ENCODE measurements around the gene VEPH1.

VEPH1 gene

DNA sequence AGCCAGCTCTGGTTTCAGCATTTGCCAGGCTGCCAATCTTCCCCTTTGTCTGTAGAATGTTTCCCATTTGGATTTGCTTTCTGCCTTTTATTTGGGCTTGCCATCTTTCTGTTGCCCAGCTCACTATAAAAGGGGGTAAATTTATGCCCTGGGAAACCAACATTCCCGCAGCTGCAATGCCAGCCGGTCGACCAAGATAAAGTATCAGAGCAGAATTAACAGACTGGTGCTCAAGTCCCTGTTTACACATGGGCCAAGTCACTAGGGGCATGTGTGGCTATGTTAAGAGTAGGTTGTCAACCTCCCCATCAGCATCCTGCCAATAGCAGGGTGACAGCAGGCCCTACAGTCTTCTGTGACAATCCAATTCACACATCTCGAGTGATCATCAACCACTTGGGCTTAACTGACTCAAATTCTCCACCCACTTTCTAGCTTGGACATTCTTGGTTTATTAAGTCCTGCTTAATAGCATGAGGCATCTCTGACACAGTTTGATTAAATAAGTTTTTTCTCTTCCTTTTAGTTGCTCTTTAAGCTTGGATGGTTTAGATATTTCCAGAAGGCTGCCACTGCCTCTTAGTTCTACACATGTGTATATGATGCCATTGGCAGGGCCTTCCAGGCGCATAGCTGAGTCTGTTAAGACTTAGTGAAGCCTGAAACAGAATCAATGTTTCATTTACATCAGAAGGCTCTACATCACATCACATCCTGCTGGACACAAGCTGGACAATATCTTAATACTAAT lies 24.1 kb upstream of the VEPH1 start:
- in situ Hi-C loops (cut with HindIII; ENCODE audit: low pct_ligation_motif_present, low pct_unique_long_range_greater_than_20kb, low sequenced_read_pairs): no loop called here
- DNase-seq: no peak

DNA sequence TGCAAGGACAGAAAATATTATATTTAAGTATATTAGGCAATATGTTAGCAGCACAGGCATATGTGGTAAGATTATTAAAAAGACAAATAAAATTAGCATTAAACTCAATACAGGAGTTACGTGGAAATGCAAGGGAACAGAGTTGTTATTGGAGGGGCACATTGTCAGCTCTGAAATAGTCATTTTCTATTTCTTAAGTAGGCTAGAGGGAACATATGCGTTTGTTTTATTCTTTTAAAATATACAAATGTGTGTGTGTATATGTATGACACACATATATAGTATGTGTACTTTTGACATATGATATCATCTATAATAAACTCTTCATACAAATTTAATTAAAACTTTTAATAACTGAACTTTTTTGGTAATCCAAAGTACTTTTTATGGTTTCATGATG lies 22.8 kb upstream of the VEPH1 start:
- in situ Hi-C loops (cut with HindIII; ENCODE audit: low pct_ligation_motif_present, low pct_unique_long_range_greater_than_20kb, low sequenced_read_pairs): no loop called here
- DNase-seq: no peak

DNA sequence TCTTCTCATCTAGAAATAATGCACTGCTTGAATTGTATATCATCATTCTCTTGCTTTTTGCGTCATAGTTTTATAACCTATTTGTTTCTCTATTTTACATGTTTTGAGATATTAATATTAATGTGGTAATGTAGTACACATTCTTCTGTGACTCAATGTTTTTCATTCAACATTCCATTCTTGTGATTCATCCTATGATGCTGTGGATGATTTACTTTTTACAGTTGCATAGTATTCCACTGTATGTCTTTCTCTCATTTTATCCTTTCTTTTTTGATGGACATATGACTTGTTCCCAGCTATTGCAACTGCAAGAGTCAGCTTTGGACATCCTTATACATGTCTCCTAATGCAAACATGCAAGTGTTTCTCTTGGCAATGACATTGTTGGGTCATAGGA lies 20.6 kb upstream of the VEPH1 start:
- no peak for DNase-seq
- in situ Hi-C loops (cut with HindIII; ENCODE audit: low pct_ligation_motif_present, low pct_unique_long_range_greater_than_20kb, low sequenced_read_pairs): no loop called here

DNA sequence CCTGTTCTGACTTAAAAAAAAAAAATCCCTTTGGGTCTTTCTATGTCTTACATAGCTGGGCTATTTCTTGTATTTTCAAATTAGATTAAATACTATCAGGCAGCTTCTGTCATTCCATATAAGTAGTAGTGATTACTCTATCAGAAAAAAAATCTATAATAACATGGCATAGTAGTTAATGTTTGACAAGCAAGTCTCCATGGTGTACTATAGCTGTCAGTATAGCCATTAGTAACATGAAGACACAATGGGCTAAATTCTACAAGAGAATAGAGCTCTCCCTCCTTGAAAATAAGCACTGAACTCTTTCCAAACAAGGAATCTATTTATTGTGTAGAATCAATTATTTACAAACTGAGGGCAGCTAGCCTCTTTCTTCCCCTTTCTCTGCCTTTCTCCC lies 19.4 kb upstream of the VEPH1 start:
- in situ Hi-C loops (cut with HindIII; ENCODE audit: low pct_ligation_motif_present, low pct_unique_long_range_greater_than_20kb, low sequenced_read_pairs): no loop called here
- DNase-seq: no peak

DNA sequence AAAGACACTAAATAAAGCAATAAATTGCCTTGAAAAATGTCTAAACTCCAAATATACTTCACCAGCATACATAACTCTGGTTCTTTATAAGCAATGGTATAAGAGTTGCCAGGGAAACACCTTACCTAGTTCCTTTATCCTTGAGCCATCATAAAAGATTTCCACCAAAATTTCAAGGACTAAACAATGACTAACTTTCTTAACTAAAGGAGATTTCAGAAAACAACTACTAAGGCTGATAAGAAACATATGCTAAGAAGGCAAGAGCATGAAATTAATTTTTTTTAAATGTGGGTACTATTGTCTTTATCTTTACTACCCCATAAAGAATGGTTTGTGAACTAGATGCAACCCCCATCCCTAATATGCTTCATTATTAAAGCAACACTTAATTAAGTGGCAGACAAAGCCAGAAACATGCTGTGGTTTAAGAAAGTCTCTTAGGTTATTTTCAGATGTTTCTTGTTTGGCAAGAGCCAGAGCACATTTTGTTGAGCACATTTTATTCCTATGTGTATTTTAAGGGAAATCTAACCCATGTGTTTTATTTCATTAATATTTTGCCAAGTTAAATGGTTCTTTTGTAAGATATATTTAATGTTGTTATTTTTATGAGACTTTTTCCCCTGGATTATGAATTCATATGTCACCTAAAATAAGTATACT lies 17.4 kb upstream of the VEPH1 start:
- in situ Hi-C loops (cut with HindIII; ENCODE audit: low pct_ligation_motif_present, low pct_unique_long_range_greater_than_20kb, low sequenced_read_pairs): no loop called here
- DNase-seq: no peak

DNA sequence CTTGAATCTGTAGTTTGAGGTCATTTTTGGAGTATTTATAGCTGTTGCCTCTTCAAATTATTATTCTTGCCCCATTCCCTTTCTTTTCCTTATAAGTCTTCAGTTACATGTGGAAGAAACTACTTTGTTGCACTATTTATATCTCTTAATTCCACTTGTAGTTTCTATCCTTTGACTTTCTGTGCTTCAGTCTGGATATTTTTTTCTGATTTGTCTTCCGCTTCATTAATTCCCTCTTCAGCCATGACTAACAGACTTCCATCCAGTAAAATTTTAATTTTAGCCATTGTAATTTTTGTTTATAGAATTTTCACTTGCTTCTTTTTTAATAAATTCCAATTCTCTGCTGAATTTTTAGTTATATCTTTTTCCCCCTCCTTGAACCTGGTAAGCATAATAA lies 15.7 kb upstream of the VEPH1 start:
- in situ Hi-C loops (cut with HindIII; ENCODE audit: low pct_ligation_motif_present, low pct_unique_long_range_greater_than_20kb, low sequenced_read_pairs): no loop called here
- DNase-seq: no peak

DNA sequence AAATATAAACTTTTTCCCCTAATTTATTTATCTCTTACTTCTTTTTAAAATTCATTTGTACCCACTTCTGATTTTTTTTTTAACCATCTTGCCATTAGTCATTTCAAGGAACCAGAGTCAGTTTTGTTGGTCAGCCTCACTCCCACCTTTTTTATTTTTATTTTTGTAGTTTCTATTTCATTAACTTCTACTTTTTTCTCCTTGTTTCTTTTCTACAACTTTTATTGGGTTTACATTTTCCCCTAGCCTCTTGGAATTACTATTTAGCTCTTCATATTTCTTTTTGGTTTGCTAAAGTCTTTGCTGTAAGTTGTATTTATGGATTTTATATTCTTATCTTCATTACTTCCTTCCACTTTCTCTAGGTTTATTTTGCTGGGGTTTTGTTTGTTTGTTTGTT lies 13.7 kb upstream of the VEPH1 start:
- in situ Hi-C loops (cut with HindIII; ENCODE audit: low pct_ligation_motif_present, low pct_unique_long_range_greater_than_20kb, low sequenced_read_pairs): no loop called here
- no peak for DNase-seq

DNA sequence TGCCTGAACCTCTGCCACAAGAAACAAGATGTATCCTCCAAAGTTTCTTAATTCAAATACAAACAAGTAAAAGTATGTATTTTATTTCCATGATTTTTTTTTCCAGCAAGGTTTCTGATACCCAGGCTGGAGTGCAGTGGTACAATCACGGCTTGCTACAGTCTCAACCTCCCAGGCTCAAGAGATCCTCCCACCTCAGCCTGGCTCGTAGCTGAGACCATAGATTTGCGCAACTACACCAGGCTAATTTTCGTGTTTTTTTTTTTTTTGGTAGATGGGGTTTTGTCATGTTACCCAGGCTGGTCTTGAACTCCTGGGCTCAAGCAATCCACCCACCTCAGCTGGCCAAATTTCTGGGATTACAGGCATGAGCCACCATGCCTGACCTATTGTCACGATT lies 12.2 kb upstream of the VEPH1 start:
- in situ Hi-C loops (cut with HindIII; ENCODE audit: low pct_ligation_motif_present, low pct_unique_long_range_greater_than_20kb, low sequenced_read_pairs): no loop called here
- DNase-seq: no peak

DNA sequence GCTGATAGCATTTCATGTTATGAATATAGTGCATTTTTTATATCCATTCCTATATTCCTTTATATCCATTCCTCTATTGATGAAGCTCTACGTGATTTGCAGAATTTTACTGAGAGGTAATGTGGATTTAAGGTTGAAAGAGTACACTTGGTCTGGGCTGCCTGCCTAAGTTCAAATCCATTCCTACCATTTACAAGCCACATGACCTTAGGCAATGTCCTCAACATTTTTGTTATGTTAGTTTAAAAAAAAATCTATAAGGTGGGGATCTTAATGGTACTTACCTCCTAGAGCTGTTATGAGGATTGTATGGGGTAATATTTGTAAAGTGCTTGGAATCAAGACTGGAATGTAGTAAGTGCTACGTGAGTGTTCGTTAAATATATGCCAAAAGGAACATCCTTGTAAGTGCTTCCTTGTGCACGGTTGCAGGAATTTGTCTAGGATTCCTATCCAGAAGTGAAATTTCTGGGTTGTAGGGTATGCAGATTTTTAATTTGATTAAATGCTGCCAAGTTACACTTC lies 11.2 kb upstream of the VEPH1 start:
- in situ Hi-C loops (cut with HindIII; ENCODE audit: low pct_ligation_motif_present, low pct_unique_long_range_greater_than_20kb, low sequenced_read_pairs): no loop called here
- no peak for DNase-seq

DNA sequence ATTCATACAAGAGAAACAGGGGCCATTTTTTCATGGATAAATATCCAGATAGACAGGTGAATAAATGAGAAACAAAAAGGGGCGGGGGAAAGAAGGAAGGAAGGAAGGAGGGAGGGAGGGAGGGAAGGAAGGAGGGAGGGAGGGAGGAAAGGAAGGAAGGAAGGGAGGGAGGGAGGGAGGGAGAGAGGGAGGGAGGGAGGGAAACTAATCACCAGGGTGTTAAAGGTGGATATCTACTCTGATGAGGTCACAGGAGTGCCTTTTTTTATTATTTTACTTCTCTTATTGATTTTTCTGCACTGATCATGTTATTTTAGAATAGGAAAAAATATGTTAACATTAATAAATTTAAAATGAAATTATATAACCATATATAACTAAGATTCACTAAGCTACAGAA lies 10.4 kb upstream of the VEPH1 start:
- in situ Hi-C loops (cut with HindIII; ENCODE audit: low pct_ligation_motif_present, low pct_unique_long_range_greater_than_20kb, low sequenced_read_pairs): no loop called here
- DNase-seq: no peak

DNA sequence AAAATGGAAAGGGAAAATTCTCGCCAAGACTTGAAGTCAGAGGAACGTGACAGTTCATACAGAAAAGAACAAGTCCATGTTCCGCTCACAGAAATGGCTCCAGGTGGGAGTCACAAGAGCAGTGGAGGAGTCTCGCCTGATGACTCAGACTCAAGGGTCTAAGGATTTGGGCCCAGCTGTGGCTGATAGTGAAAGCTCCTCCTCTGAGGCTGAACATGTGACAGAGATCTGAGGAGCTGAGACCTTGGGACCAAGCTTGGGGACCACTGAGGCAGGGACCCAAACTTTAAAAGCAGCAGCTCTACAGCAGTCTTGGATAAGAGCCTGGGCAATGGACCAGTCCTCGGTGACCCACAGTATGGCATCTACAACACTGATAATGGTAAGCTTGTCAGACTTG lies 9.3 kb upstream of the VEPH1 start:
- DNase-seq: no peak
- in situ Hi-C loops (cut with HindIII; ENCODE audit: low pct_ligation_motif_present, low pct_unique_long_range_greater_than_20kb, low sequenced_read_pairs): no loop called here

DNA sequence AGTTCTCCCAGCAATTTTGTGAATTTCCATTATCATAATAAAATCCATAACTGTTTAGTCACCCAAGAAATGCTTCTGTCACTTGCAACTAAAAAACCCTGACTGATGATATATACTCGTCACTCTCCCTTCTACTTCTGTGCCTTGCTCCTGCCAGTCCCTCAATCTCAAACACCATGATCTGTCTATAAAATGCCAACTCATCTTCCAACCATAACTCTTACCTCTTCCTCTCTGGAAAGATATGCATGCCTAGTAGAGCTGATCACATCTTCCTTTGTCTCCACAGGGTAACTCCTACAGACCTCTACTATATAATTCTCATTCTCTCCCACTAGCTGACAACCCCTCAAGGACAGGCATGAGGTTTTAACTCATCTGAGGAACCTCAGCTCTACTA lies 5.2 kb upstream of the VEPH1 start:
- DNase-seq: no peak
- in situ Hi-C loops (cut with HindIII; ENCODE audit: low pct_ligation_motif_present, low pct_unique_long_range_greater_than_20kb, low sequenced_read_pairs): no loop called here

DNA sequence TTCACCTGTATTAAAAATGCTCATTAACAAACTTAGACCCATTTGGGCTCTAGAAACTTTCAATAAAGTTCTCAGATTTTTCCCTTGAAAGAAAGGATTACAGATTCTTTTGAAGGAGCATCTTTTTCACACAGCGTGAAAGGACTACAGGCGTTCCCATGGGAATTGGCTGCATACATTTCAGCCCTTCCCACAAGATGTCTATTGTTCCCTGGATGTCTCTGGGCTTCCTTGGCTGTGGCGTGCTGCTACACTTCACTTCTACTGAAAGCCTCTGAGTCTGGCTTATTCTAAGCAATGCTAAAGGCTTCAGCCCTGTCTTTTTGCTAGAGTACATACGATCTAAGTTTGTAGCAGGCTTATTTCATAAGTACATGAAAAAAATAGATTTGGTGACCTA lies 1.4 kb downstream of the VEPH1 start:
- in situ Hi-C loops (cut with HindIII; ENCODE audit: low pct_ligation_motif_present, low pct_unique_long_range_greater_than_20kb, low sequenced_read_pairs): no loop called here
- DNase-seq: peak; percentile 24

DNA sequence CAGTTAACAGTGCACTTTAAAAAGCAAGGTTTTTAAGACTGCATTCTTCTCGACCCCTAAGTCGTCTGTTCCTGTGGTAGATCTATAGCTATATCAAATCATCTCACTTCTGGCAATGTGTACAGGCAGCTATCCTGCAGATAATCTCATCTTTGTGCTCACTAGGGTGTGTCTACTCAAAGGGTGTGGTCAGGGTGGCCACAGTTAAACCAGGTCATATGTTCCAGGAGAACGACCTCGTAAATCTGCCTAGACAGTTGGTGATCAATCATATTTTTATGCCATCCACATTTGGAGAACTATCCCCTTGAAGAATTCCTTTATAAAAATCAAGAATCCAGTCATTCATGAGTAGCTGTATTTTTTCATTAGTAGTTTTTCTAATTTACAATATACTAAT lies 3.0 kb downstream of the VEPH1 start:
- DNase-seq: peak; percentile 17
- in situ Hi-C loops (cut with HindIII; ENCODE audit: low pct_ligation_motif_present, low pct_unique_long_range_greater_than_20kb, low sequenced_read_pairs): no loop called here

DNA sequence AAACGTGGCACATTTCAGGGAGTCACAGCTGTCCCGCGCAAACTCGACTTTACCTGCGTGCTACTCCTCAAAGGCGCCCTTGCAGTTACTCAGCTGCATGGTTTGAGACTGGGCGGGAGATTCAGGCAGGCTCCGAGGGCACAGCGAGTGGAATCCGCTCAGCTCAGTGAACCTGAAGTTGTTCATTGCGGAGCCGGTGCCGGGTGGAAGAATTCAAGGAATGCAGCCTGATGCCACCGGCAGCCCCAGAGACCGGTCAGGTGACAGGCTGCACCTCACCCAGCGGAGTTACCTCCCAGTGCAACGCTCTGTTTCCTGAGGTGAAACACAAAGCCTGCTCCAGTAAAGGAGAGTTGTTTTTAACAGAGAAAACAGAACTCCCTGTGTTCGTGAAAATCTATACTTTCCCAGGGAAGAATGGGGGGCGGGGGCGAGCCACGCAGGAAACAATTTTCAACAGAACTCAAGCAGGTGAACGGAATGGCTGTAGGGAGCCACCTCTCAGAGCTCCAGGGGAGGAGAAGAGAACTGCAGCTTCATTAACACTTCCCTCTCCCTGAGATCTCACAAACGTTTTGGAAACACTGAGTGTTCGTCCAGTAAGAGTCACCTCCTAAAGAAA lies 3.8 kb downstream of the VEPH1 start:
- in situ Hi-C loops (cut with HindIII; ENCODE audit: low pct_ligation_motif_present, low pct_unique_long_range_greater_than_20kb, low sequenced_read_pairs): loop anchor here (25.0 kb wide), 1 partner anchor 287 kb away; no protein-coding TSS in a partner anchor
- peak; percentile 88 for DNase-seq

DNA sequence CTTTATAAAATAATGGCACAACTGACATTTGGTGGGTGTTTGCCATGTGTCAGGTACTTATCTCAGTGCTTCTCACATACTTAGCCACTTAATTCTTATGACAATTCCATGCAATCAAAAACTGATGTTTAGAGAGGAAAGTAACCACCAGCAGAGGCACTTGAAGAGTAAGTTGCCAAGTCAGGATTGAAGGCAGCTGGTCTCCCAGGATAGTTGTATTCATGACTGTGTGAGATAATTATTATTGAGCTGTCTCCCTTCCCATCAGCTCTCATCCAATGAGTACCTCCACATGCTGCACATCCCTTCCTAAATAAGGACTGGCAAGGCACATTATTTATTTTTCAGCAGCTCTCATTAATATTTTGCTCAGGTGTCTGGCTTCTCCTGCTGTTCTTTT lies 4.8 kb downstream of the VEPH1 start:
- DNase-seq: no peak
- in situ Hi-C loops (cut with HindIII; ENCODE audit: low pct_ligation_motif_present, low pct_unique_long_range_greater_than_20kb, low sequenced_read_pairs): loop anchor here (25.0 kb wide), 1 partner anchor 286 kb away; no protein-coding TSS in a partner anchor

DNA sequence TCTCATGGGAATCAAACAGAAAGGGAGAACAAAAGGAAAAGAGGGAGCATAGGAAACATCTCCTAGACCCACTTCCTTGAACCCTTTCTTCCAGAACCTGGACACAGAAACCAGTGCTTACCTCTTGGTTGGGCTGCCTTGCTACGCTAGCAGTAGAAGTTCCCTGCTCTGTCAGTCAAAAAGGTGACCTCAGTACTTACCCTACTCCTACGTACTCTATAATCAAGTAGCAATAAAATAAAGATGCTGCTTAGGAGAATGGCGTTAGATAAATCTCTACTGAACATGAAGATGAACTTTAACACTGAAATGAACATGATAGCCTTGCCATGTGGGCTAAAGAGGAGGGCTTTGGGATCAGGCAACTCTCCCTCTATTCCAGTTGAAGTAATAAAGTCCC lies 7.4 kb downstream of the VEPH1 start:
- in situ Hi-C loops (cut with HindIII; ENCODE audit: low pct_ligation_motif_present, low pct_unique_long_range_greater_than_20kb, low sequenced_read_pairs): loop anchor here (25.0 kb wide), 1 partner anchor 284 kb away; no protein-coding TSS in a partner anchor
- no peak for DNase-seq

DNA sequence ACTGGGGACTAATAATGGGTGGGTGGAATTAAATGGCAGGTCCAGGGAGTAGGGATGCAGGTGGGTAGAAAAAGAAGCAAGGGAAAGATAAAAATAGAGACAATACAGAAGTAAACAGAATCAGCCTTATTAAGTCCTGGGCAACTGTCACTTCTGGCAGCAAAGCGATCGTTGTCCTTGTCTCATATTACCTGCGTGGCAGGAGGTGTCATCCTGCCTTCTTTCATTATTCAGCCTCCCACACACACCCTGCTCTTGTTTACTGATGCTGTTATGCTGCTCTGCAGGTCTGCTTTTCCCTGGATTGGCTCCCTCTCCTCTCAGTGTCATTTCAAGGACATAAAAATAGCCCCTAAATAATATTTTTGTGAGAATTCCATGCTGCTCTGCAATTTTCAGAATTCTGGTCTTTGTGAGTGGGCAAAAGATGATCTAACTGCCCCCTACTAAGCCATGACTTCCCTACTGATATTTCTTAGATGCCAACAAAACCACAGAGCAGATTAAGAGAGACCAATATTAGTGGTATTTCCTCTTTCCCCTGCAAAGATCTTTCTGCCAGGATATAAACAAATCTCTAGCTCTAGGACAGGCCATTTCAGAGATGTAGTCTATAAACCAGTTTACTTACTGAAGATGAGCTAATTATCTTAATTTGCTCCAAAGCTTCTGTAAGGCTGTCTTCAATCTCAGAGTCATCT lies 8.5 kb downstream of the VEPH1 start:
- in situ Hi-C loops (cut with HindIII; ENCODE audit: low pct_ligation_motif_present, low pct_unique_long_range_greater_than_20kb, low sequenced_read_pairs): loop anchor here (25.0 kb wide), 1 partner anchor 282 kb away; no protein-coding TSS in a partner anchor
- no peak for DNase-seq
